Activated CD4-positive, alpha-beta memory T cell treated with anti-CD3 and anti-CD28 coated beads, Interleukin-2, amount 10 ng/mL, durations not matched to agents 7 days and 5 days (primary cell): ENCODE measurements around the gene FEN1. TPM values are rescaled to one million over a fixed set of nuclear protein-coding genes. Genes with fewer than 3 reads are reported as not detected.

Experiments
- CTCF ChIA-PET: fragments of 350-600 bp; sonication (Branson Sonifier 250); formaldehyde crosslinking; loops from one replicate; lab custom pipeline; 2021; ENCODE audit warnings: antibody characterized with exemption, inconsistent platforms; lab: Charles Lee
- POLR2A ChIA-PET: fragments of 350-600 bp; sonication (Branson Sonifier 250); formaldehyde crosslinking; loops from one replicate; lab custom pipeline; 2021; ENCODE audit warnings: antibody characterized with exemption; lab: Charles Lee
- DNase-seq: peaks from one replicate; pipeline ENCODE4 v3.0.0-alpha.2; 2020
- H3K27ac Mint-ChIP-seq: one replicate; pipeline ENCODE4 v1.8.0; 2021; ENCODE audit warnings: mild to moderate bottlenecking, mixed read lengths
- H3K27me3 Mint-ChIP-seq: one replicate; pipeline ENCODE4 v1.8.0; 2021; ENCODE audit warnings: mixed read lengths
- H3K36me3 Mint-ChIP-seq: one replicate; pipeline ENCODE4 v1.8.0; 2021; ENCODE audit warnings: low read depth, mixed read lengths
- H3K4me1 Mint-ChIP-seq: one replicate; pipeline ENCODE4 v1.8.0; 2021; ENCODE audit warnings: mixed read lengths
- H3K4me3 Mint-ChIP-seq: one replicate; pipeline ENCODE4 v1.8.0; 2021; ENCODE audit warnings: mild to moderate bottlenecking, mixed read lengths
- H3K9me3 Mint-ChIP-seq: one replicate; pipeline ENCODE4 v1.8.0; 2021; ENCODE audit warnings: mixed read lengths
- total RNA-seq, 2 experiments: library from RNA; stranded (reverse); gene quantifications; one replicate each; pipeline ENCODE4 v1.2.3, GENCODE V29; 2021

FEN1 gene
- total RNA-seq, 2 experiments from 2014 or later: 104 to 105 TPM

DNA sequence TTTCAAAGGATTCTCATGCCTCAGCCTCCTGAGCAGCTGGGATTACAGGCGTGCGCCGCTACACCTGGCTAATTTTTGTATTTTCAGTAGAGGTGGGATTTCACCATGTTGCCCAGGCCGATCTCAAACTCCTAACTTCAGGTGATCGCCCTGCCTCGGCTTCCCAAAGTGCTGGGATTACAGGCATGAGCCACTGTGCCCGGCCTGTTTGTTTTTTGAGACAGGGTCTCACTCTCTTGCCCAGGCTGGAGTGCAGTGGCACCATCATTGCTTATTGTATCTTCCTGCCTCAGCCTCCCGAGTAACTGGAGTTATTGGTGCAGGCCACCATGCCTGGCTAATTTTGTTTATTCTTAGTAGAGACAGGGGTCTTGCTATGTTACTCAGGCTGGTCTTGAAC is 43.5 kb downstream of the FEN1 start:
- ChIA-PET CTCF (interaction anchor here (1.1 kb wide), 1 partner anchor 19 kb away, joined by 3 read pairs; the partner anchor contains the start of gene FADS1), POLR2A (interaction anchor here (0.7 to 1.0 kb wide), 3 partner anchors 20 to 29 kb away, joined by 3 read pairs; no protein-coding TSS in a partner anchor)
- H3K36me3 Mint-ChIP-seq: peaks cover 65% of the 10 kb centered on the region

DNA sequence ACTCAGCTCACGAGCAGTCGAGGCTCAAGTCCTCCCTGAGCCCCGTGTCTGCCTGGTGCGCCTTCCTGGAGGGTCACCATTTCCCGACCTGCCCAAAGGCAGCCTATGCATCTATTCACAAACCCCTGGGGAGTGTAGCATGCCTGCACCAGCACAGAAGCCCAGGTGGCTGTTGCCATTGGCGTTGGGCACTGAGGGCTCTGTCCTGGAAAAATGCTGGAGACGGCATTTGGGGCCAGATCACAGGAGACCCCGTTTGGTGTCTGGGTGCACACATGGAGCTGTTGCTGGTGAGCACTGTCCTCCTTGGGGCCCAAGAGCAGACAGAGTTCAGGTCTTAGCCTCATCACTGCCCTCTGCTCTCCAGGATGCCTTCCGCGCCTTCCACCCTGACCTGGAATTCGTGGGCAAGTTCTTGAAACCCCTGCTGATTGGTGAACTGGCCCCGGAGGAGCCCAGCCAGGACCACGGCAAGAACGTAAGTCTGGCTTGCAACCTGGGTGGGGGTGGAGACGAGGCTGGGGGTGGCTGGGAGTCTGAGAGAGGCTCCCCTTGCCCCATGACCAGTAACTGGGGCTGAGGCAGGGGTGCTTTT is 44.8 kb downstream of the FEN1 start:
- peaks cover 71% of the 10 kb centered on the region for H3K36me3 Mint-ChIP-seq
- ChIA-PET CTCF (interaction anchor here (1.1 kb wide), 1 partner anchor 21 kb away, joined by 3 read pairs; the partner anchor contains the start of gene FADS1), POLR2A (no interaction called here)
- H3K4me1 Mint-ChIP-seq: peaks cover 39% of the 10 kb centered on the region
- DNase-seq: no peak
- H3K27ac Mint-ChIP-seq: no peak overlapping the region
- H3K27me3 Mint-ChIP-seq: no peaks in the 10 kb centered on the region
- H3K9me3 Mint-ChIP-seq: no peaks in the 10 kb centered on the region
- no peak overlapping the region for H3K4me3 Mint-ChIP-seq

More for the DNA sequence above, 43.5 kb downstream of the FEN1 start:
- DNase-seq: no peak
- H3K9me3 Mint-ChIP-seq: no peaks in the 10 kb centered on the region
- no peaks in the 10 kb centered on the region for H3K27me3 Mint-ChIP-seq
- peaks cover 51% of the 10 kb centered on the region for H3K4me1 Mint-ChIP-seq
- H3K4me3 Mint-ChIP-seq: no peak overlapping the region
- H3K27ac Mint-ChIP-seq: peak overlapping the region; percentile 80

DNA sequence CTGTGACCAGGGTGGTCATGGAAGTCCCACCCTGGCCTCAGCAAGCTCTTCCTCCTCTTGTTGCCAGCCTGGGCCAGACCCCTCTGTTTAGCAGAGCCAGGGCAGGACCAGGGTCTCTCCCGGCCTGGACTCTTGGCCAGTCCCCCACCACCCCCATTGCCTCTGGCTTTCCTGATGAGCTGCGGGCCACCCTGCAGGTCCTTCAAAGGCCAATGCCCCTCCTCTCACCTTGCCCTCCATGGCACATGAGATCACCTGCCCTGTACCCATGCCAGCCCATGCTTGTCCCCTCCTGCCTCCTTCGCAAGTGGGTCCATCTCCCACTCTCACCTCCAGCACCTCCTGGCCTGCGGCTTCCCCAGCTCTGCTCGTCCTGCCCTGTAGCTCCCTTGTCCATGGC is 45.8 kb downstream of the FEN1 start:
- peaks cover 29% of the 10 kb centered on the region for H3K4me1 Mint-ChIP-seq
- ChIA-PET POLR2A (no interaction called here), CTCF (no interaction called here)
- H3K27me3 Mint-ChIP-seq: no peaks in the 10 kb centered on the region
- peaks cover 76% of the 10 kb centered on the region for H3K36me3 Mint-ChIP-seq
- no peak for DNase-seq
- H3K9me3 Mint-ChIP-seq: no peaks in the 10 kb centered on the region
- no peak overlapping the region for H3K27ac Mint-ChIP-seq
- no peak overlapping the region for H3K4me3 Mint-ChIP-seq

GRCh38 chr11:61838921-61839320 is 46.2 kb downstream of the FEN1 start:
- no peak for DNase-seq
- ChIA-PET CTCF (no interaction called here), POLR2A (no interaction called here)
- H3K4me1 Mint-ChIP-seq: peaks cover 25% of the 10 kb centered on the region
- no peaks in the 10 kb centered on the region for H3K9me3 Mint-ChIP-seq
- no peaks in the 10 kb centered on the region for H3K27me3 Mint-ChIP-seq
- H3K36me3 Mint-ChIP-seq: peaks cover 72% of the 10 kb centered on the region
- H3K4me3 Mint-ChIP-seq: no peak overlapping the region
- H3K27ac Mint-ChIP-seq: no peak overlapping the region

DNA sequence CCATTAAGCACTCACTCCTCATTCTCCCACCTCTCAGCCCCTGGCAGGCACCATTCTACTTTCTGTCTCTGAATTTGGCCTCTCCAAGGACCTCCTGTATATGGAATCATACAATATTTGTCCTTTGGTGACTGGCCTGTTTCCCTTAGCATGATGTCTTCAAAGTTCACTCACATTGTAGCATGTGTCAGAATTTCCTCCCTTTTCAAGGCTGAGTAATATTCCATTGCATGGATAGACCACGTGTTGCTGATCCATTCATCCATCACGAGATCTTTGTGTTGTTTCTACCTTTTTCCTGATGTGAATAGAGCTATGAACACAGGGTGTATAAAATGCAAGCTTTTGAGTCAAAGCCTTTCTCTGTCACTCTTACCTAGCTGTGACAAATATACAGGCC is 47.0 kb downstream of the FEN1 start:
- POLR2A ChIA-PET: no interaction called here
- no peaks in the 10 kb centered on the region for H3K27me3 Mint-ChIP-seq

DNA sequence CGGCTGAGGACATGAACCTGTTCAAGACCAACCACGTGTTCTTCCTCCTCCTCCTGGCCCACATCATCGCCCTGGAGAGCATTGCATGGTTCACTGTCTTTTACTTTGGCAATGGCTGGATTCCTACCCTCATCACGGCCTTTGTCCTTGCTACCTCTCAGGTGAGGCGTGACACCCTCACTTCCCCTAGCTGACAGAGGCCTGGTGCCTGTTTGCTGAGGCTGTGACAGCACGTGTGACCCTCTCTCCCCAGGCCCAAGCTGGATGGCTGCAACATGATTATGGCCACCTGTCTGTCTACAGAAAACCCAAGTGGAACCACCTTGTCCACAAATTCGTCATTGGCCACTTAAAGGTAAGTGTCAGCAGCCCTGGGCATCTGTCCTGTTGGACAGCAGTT is 47.7 kb downstream of the FEN1 start:
- no peak overlapping the region for H3K4me3 Mint-ChIP-seq
- H3K27ac Mint-ChIP-seq: no peak overlapping the region
- H3K9me3 Mint-ChIP-seq: no peaks in the 10 kb centered on the region
- POLR2A ChIA-PET: no interaction called here
- DNase-seq: no peak
- H3K27me3 Mint-ChIP-seq: no peaks in the 10 kb centered on the region
- H3K4me1 Mint-ChIP-seq: peaks cover 11% of the 10 kb centered on the region
- CTCF ChIA-PET: interaction anchor here (0.6 to 1.3 kb wide), 3 partner anchors 38 to 107 kb away, joined by 3 read pairs; no protein-coding TSS in a partner anchor
- peaks cover 65% of the 10 kb centered on the region for H3K36me3 Mint-ChIP-seq

More for the DNA sequence above, 47.0 kb downstream of the FEN1 start:
- H3K36me3 Mint-ChIP-seq: peaks cover 66% of the 10 kb centered on the region
- peaks cover 17% of the 10 kb centered on the region for H3K4me1 Mint-ChIP-seq
- CTCF ChIA-PET: interaction anchor here (1.0 to 1.3 kb wide), 3 partner anchors 42 to 106 kb away, joined by 3 to 4 read pairs (median 3); no protein-coding TSS in a partner anchor
- no peak overlapping the region for H3K27ac Mint-ChIP-seq
- no peaks in the 10 kb centered on the region for H3K9me3 Mint-ChIP-seq
- no peak overlapping the region for H3K4me3 Mint-ChIP-seq
- DNase-seq: no peak

DNA sequence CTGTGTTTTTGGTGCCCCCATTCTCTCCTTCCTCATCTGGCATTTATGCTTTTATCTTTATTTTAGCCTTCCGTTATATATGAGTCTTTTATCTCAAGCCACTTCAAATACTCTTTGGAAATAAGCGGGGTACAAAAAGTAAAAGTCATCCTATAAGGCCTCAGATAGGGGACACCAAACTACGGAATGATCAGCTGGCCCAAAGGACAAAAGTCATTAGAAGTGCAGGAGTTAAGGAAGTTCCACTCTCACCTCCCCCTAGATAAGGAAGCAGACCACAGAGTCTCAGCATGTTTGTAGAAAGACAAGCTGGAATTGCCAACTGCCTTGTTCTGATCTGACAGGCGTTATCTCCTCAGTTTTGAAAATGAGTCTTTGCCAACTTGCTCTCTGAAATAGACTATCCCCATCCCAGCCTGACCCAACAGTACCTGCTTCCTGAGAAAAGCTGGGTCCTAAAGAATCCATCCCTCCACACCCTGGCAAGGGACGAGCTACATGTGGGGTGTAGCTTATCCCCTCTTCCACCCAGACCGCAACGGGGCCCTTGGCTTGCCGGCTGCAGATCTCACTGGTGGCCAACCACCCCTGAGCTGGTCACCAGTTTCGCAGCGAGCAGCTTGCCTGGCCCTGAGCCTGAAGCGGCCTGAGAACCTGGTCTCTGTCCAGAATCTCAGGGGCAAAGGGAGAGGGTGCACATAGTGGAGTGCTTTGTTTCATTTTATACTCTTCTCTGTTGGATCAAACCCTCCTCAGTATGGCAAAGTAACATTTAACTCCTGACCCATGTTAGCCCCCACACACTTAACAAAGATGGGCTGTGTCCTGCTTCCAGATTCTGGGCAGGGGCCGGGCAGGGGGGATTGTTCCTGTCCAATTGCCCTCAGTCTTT is 49.2 kb downstream of the FEN1 start:
- peaks cover 2% of the 10 kb centered on the region for H3K4me1 Mint-ChIP-seq
- ChIA-PET CTCF (no interaction called here), POLR2A (no interaction called here)
- DNase-seq: no peak
- H3K27ac Mint-ChIP-seq: peak overlapping the region; percentile 9
- H3K9me3 Mint-ChIP-seq: no peaks in the 10 kb centered on the region
- peaks cover 71% of the 10 kb centered on the region for H3K36me3 Mint-ChIP-seq
- H3K27me3 Mint-ChIP-seq: no peaks in the 10 kb centered on the region
- no peak overlapping the region for H3K4me3 Mint-ChIP-seq

DNA sequence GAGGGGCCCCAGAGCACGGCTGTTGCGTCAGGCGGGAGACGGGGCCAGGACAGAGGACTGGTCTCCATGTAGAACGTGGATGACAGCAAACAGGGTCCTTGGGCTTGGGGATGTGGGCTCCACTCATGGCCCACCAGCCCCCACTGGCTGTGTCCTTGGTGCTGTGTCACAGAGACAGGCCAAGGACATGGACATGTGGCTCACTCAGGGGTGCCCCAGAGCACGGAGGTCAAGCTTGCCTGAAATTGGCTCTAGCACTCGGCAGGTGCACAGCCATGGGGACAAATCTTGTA is 49.8 kb downstream of the FEN1 start:
- DNase-seq: no peak
- Mint-ChIP-seq H3K27me3 (no peaks in the 10 kb centered on the region), H3K9me3 (no peaks in the 10 kb centered on the region), H3K36me3 (peaks cover 76% of the 10 kb centered on the region), H3K4me3 (no peak overlapping the region), H3K4me1 (peaks cover 2% of the 10 kb centered on the region), H3K27ac (no peak overlapping the region)
- ChIA-PET CTCF (no interaction called here), POLR2A (no interaction called here)

DNA sequence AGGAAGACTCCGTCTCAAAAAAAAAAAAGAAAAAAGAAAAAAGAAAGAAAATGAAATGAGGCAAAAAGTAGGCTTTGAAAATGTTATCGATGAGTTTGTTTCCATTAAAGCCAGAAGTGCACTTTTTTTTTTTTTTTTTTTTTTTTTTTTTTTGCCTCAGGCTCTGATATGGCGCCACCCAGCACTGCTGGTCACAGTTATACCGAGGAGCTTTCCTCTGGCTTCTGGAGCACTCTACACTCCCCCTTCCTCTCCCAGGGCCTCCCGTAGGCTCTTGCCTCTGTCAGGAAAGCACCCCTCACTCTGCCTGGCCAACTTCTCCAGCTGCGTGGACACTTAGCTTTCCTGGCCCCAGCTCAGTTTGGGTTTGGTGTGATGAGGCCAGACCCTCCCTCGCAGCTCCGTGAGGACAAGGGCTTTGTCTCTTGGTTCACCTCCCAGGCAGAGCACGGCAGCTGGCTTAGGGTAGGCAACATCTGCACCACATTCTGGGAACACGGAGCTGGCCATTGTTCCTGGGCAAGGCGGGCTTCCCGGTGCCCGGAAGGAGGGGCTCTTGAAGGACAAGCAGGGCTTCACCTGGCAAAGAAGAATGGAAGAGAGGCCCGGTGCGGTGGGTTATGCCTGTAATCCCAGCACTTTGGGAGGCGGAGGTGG is 52.3 kb downstream of the FEN1 start:
- H3K4me3 Mint-ChIP-seq: no peak overlapping the region
- H3K4me1 Mint-ChIP-seq: no peaks in the 10 kb centered on the region
- H3K27ac Mint-ChIP-seq: no peak overlapping the region
- DNase-seq: no peak
- ChIA-PET CTCF (interaction anchor here (0.8 kb wide), 1 partner anchor 263 kb away, joined by 5 read pairs; no protein-coding TSS in a partner anchor), POLR2A (interaction anchor here (1.1 kb wide), 1 partner anchor 11 kb away, joined by 3 read pairs; no protein-coding TSS in a partner anchor)
- H3K36me3 Mint-ChIP-seq: peaks cover 70% of the 10 kb centered on the region
- H3K27me3 Mint-ChIP-seq: no peaks in the 10 kb centered on the region
- no peaks in the 10 kb centered on the region for H3K9me3 Mint-ChIP-seq

GRCh38 chr11:61846362-61847020 is 53.8 kb downstream of the FEN1 start:
- H3K9me3 Mint-ChIP-seq: no peaks in the 10 kb centered on the region
- DNase-seq: no peak
- H3K27me3 Mint-ChIP-seq: no peaks in the 10 kb centered on the region
- H3K4me3 Mint-ChIP-seq: no peak overlapping the region
- H3K4me1 Mint-ChIP-seq: no peaks in the 10 kb centered on the region
- ChIA-PET CTCF (no interaction called here), POLR2A (no interaction called here)
- no peak overlapping the region for H3K27ac Mint-ChIP-seq
- H3K36me3 Mint-ChIP-seq: peaks cover 68% of the 10 kb centered on the region
